HPDE6-E6E7 (cell line): Measurements from ENCODE around the gene HJURP.
A peak's percentile ranks its signal among the peaks of the same experiment; 100 is the strongest.
"Not testable (repeated sequence)": the region's sequence is repeated elsewhere in the genome, so short reads cannot be mapped to it uniquely, and the experiment has no call there.

Experiments used
- DNase-seq: peaks from one replicate; pipeline ENCODE4 v3.0.0; 2011; ENCODE audit warnings: missing footprints; ENCODE audit errors: extremely low spot score

The HJURP gene

DNA sequence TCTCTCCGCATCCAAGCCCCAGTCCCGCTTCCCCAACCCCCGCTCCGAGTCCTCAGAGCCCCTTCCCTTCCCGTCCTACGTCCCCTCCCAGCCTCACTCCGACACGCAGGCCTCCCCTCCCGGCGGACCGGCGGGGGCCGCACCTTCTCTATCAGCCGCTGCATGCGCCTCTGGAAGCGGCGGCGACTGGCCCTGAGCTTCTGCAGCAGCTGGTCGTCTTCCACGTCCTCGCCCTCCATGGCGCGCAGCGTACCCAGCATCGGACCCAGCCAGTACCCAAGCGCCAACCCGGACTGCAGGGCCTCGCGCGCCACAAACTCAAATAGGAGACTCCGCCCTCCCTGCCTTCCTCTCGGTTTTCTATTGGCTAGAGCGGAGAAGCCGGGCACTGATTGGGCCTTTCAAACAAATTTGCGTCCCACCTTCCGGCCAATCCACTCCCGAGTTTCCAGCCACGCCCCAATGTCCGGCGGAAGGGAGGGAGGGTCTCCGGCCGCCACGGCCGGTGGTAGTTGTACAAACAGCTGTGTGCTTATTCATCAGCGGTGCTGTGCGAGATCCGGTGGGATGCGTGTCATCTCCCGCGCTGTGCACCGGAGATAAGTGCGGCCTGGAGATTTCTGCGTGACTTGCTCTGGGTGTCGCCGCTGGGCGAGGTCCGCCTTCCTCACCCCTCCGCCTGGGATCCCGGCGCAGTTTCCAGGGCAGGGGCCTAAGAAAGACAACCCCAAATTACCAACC is at the start of gene HJURP:
Gene HJURP, minus strand, starts transcription at position 295 of the 741 bp plus-strand sequence. Its CDS starts 35 bp downstream, at position 260.
- peak; percentile 97 for DNase-seq

GRCh38 chr2:233901884-233902283 is 47.5 kb upstream of the HJURP start:
- no peak for DNase-seq

DNA sequence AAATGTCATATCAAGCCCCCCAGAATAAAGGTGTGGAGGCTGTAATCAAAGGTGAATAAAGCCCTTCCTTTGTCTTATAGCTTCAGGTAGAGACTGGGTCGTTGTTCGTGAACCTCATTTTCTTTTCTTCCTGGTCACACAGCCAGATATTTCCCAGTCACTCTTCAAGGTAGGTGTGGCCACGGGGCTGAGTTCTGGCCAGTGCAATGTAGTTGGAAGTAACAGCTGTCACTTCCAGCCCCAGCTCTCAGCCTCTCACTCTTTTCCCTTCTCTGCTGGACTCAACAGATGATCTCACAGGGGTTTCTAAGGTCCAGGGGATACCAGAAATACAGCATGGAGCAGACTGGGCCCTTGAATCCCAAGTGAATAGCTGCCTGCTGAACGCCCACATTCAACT is 47.0 kb upstream of the HJURP start:
- no peak for DNase-seq

- DNase-seq, result not testable (repeated sequence)
These were observed 41.9 kb upstream of the HJURP start for GRCh38 chr2:233896253-233896652.

DNA sequence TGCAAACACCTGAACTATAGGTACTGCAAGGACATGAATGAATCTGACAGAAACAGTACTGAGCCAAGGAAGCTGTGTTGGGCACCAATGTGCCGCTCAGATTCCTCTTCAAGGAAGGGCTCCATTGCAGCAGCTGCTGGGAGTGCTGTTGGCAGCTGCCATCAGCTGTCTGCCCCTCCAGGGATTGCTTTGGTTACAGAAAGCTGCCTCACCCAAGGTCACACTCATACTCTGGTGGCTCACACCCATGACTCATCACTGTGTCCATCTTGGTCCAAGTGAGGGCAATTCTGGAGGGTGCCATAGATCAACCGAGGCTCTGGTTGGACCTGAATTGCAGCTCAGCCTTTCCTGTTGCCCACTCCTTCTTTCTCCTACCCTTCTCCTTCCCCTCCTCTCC is 38.5 kb upstream of the HJURP start:
- DNase-seq, result no peak

- DNase-seq, result no peak
These were observed 28.0 kb upstream of the HJURP start for GRCh38 chr2:233882353-233882752.

DNA sequence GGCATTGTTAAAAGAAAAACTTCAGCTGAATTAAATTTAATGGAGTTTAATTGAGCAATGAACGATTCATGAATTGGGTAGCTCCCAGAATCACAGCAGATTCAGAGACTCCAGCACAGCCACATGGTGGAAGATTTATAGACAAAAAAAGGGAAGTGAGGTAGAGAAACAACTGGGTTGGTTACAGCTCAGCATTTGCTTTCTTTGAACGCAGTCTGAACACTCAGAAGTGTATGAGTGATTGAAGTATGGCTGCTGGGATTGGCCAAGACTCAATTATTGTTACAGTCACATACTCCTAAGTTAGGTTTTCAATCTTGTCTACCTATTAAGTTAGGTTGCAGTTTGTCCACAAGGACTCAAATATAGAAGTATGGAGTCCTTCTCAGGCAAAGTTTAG is 17.8 kb upstream of the HJURP start:
- DNase-seq, result not testable (repeated sequence)

DNA sequence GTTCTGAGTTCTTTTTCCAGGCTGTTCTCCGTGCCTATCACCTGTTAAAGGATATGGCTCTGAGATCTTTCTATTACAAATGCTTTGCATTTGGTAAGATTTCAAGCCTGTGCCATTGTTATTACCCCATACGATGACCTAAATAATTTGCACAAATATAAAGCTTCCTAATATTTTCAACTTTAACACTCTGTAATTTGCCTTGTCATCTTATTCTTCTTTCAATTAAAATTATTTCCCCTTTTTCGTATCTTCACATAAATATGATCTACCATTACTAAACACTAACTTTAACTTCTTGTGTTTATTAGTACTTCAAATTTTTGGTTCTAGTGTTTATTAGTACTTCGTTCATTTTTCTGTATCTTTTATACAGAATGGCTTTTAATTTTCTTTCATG is 17.1 kb upstream of the HJURP start:
- no peak for DNase-seq

DNA sequence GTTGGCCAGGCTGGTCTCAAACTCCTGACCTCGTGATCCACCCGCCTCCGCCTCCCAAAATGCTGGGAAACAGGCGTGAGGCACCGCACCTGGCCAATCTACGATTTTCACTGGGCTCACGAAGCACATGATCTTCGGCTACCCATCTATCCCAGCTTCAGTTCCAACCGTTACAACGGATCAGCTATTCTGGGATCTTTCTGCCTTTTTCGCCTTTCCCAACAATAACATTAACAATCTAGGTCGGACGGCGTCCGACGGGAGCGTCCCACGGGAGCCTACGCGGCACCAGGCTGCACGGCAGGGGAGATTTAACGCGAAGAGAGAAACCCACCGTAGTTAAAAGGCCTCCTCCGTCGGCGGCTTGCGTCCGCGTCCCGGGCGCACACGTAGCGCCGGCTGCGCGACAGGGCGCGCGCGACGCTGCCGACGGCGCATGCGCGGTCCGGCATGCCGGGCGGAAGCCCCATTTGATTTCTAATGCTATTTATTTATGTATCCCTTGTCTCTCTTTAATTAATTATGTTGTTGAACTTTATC is 13.7 kb upstream of the HJURP start, which contains the start of gene MSL3B:
Gene MSL3B, minus strand, starts transcription at position 394 of the 540 bp plus-strand sequence.
- DNase-seq, result peak; percentile 60

DNA sequence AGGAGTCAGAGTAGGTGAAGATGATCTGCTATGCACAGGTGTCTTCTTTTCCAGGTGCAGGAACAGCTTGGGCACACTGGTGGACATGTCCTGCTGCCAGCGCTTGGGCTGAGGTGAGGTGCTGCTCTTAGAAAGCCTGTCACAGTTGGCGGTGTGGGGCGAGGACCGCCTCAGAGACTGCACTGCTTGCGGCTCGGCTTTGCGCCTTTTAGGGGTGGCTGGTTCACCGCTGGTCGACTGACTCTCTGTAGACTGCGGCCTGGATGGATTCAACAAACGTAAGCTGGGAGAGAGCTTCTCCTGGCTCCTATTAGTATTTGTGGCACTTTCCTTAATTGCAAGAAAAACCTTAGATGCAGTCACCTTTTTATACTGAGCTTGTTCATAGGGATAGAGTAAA is 12.1 kb upstream of the HJURP start:
- DNase-seq, result no peak

DNA sequence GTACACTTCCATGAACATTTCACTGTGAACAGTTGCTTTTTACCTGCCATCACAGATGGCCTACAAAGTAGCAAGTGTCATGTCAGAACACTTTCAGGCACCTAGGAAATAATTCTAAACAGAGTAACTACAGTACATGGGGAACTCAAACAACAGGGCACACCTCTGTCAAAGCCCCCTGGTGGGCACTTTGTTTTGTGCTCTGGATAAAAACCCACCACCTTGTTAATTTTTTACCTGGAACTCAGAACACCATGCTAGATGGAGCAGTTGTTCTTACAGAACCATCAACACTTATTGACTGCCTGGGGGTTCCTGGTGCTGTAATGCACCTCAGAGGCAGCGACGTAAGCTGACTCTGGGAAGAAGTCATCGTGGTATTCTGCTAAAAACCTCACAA is 11.5 kb upstream of the HJURP start:
- DNase-seq, result no peak

DNA sequence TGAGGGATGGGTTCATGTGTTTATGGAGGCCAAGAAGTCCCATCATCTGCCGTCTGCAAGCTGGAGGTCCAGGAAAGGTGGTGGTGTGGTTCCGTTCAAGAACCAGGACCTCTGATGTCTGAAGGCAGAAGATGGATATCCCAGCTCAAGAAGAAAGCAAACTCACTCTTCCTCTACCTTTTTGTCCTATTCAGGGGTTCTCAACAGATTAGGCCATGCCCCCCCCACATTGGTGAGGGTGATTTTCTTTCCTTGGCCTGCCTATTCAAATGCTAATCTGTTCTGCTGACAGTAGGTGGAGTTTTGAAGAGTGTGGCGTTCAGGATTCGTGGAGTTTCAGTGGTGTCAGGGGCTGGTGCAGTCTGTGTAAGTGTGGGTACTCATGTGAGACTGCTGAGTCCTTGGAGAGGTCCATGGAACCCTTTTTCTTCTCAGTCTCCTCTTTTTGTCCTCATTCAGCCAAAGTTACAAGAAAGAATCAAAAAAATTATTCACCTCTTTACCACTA is 8.0 kb upstream of the HJURP start:
- no peak for DNase-seq

DNA sequence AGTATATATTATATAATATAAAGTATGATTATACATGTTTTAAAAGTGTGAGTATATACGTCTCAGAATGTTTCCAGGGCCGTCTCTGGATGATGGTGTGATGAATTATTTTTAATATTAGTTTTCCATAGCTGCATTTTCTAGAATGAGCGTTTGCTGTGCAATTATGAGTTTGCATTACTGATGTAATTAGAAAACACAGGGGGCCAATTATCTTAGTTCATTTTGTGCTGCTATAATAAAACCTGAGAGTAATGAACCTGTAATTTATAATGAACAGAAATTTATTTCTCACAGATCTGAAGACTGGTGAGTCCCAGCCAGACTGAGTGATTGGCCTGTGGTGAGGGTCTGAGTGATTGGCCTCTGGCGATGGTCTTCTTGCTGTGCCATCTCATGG is 4.0 kb upstream of the HJURP start:
- DNase-seq, result no peak

GRCh38 chr2:233857511-233858141 is 3.3 kb upstream of the HJURP start:
- no peak for DNase-seq

DNA sequence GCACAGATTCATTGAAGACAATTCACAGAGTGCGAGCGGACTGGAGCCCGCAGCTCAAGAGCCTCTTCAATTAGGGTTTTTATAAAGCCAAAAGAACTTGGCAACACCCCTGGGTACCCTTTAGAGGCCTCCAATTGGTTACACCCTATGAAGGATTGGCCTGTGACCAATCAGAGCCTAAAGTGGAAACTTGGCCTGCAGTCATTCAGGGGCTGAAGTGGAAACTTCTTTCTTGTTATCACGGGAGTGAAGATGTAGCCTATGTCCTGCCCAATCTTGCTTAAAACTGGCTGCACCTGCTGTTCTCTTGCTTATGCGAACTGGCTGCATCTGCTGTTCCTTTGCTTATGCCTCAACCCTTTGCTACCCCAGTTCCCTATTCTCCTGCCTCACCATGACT is 1.8 kb upstream of the HJURP start:
- DNase-seq, result no peak

DNA sequence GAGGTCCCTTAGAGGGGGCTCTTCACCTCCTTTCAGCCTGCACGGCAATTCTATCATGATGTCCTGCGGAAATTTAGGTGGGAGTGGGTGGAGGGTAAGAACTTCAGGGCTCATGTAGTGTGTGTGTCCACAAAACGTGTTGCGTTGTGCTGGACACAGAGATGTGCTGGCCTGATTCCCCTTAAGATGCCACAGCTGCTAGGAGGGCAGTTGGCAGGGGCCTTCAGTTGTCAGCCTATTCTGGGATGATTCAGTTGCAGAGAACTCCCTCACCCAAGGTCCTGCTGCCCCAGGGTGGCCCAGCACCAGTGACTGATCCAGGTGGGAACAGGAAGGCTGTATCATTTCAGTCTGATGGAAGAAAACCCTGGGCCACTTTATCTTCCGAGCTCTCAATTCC is 1.0 kb upstream of the HJURP start:
- no peak for DNase-seq

DNA sequence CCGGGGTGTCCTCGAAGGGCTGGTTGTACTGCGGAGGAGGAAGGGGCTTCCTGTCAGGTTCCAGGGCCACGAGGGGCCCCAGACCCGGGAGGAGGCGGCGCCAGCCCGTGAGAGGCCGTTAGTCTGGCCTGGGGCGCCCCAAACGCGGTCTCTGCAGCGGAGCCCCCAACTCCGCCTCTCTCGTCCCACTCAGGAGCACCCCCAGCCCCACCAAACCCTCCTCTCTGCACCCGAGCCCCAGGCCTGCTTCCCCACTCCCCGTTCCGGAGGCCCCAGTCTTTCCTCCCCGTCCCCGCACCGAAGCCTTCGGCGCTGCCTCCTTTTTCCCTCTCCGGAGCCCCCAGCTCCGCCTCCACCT is 473 bp downstream of the HJURP start:
- no peak for DNase-seq

- no peak for DNase-seq
These were observed 982 bp downstream of the HJURP start for GRCh38 chr2:233853353-233853752.

DNA sequence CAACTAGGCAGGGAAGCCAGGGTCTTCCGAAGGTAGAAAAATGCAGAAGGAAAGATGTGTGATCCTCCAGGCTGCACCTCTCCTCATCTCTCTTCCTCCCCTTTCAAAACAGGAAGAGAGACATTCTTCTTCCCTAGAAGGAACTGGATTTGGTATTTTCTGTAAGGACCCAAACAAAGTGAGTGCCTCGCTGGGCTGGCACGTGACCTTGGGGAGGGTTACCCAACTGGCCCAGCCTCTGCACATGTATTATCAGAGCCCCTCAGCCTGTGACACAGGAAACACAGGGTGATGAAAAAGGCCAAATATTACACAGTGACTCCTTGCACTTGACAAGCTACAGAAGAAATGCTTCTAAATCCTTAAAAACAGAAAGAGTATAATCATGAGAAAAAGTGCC is 2.3 kb downstream of the HJURP start:
- DNase-seq, result no peak

DNA sequence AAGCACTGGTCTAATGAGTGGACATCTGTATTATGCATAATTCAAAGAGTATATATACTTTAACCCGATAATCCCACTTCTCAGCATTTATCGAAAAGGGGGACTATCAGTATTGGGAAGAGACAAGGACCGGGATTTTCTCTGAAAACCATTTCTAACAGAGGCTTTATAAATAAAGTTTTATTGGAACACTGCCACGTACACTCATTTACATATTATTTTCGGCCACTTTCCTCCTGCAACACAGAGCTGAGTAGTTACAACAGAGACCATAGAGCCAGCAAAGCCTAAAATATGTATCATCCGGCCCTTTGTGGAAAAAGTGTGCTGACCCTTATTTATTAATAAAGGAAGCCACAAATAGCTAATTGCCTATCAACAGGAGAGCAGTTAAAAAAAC is 3.2 kb downstream of the HJURP start:
- DNase-seq, result no peak

DNA sequence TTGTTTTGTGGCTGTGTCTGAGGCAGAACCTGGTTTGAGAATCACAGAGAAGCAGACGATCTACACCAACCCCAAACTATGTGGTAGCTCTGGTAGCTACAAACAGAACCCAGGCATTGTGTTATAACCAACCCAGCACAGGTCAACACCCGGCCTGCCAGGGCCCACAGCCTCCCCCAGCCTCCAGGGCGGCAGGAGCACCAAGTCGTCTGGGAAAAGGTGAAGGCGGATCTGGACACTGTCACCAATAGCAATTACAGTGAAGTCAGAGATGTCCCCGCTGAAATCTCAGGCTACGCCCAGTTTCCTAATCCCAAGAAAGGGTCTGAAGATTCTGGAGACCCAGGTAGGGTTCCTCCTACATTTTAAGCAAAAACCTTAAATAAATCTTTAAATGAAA is 3.6 kb downstream of the HJURP start:
- no peak for DNase-seq

DNA sequence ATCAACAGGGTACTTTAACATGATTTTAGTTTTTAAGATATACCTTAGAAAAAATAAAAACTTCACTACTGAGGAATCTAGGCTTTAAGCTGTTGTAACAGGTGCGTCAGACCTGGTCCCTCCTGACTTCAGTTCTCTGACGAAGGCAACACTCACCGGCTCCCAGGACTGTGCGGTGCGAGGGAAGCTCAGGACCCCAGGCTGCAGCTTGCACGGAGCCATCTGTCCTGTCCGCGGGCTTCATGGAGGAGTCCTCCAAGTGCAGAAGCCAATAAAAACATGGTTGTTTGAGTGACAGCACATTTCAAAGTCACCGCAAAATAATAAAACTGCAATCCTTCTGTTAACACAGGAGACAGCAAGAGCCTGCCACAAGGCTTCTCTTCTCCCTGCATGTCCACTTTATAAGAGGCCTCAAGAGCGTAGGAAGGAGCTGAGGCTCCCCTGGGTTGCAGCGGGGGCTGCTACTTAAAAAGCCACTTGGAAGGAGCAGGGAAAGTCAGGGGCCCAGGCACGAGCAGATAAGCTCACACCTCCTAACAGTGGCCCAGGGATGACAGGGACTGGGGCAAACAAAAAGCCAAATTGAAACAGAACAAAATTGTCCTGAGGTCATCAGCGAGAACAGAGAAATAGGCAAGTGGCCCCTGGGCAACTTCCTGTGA is 4.6 kb downstream of the HJURP start:
- no peak for DNase-seq

DNA sequence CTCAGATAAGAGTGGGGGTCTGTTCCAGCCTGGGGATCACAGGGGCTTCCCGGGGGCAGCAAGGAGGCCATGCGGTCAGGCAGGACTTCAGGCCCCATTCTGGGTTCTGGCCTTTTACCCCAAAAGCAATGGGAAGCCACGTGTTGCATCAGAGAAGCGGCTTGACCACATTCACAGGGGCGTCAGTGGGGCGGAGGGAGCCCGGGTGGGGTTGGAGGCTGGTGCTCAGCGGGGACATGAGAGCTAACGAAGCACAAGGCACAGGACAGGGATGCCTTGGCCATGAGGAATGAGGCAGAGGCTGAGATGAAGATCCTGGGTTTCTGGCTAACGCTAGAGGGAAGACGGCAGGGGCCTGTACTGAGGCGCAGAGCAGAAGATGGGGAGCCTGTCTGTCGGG is 6.1 kb downstream of the HJURP start:
- no peak for DNase-seq
